ENCODE data around the gene UBE2E2.

The UBE2E2 gene

DNA sequence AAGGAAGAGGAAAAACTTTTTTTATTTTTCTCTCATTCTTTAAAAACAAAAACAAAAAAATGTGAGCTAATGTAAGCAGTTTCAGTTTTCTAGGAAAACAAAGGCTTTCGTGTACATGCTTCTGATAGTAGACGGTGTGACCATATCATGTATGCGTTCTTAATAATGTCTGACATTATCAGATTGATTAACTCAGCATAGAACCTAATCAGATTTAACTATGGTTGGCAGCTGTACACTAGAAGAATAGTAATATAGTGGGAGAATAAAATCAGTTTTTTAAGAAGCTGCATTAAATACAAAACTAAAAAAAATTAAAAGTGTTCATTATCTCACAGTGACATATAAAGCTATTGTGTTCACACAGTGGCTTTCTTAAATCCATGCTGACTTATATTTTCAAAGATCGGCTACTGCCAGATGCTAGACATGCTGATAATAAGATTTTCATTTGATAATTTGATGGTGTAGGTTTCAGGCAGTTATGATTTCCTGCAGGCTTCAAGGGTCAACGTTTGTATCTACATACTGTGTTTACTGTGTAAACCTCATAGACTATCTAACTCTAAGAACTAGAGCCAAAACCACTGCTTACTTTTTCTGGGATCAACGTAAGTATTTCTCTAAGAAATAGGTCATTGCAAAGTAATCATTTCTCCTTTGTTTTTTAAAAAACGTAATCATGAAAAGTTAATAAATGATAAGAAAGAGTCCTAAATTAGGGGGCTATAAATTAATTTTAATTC, 74.0 kb downstream of the UBE2E2 start:
- DNase-seq (ENCODE audit: low read depth in 2 of 2), result no peak

DNA sequence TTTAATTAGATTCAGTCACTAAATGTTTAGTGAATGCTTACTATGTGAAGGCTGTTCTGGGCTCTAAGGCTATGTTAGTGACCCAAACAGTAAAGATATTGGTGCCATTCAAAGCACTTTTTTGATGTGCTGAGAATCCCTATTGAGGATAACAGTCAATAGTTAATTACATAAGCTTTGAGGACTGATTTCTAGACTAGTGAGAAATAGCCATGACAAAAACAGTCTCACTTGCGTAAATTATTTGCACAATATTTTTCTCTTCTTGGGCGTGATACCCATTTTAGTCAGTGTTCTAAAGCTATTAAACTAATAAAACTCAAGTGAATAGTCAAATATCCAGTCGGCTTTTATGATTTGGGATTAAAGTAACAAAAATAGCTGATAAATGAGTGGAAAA, 74.6 kb downstream of the UBE2E2 start:
- DNase-seq (ENCODE audit: low read depth in 2 of 2), result no peak

DNA sequence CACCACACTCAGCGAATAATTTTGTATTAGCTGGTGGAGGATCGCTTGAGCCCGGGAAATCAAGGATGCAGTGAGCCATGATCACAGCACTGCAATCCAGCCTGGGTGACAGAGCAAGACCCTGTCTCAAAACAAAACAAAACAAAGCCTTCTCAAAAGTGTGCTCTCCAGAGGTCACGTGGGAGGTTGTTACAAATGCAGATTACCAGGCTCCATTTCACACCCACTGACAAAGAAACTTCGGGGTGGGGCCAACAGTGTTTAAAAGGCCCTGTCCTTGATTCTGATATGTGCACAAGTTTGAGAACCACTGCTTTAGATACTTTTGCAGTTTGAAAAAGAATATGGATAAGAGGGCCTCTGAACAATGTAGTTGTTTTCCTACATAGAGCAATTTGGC, 80.5 kb downstream of the UBE2E2 start:
- no peak for DNase-seq (ENCODE audit: low read depth in 2 of 2)

DNA sequence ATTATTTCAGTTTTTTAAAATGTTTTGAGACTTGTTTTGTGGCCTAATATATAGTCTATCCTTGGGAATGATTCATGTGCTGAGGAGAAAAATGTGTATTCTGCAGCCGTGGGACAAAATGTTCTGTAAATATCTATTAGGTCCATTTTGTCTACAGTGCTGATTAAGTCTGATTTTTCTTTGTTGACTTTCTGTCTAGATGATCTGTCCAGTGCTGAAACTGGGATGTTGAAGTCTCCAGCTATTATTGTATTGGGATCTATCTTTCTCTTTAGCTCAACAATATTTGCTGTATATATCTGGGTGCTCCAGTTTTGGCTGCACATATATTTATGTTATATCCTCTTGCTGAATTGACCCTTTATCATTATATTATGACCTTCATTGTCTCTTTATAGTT, 85.2 kb downstream of the UBE2E2 start:
- no peak for DNase-seq (ENCODE audit: low read depth in 2 of 2)

DNA sequence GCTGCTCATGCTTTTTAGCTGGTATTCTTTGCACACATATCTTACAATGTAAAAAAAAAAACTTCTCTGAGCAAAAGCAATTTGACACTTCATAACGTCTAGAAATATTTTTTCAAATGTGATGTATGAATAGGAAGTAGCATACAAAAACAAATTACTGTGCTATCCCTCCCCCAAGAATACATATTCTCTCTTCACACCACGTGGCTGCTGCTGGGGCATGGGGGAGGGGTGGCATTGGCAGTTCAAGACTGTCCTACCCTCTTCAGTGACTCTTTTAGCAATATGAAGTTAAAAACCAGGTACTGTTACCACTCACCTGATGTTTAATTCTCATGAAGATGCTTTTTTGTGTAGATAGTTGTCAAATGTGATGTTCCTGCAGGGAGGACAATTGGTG, 85.6 kb downstream of the UBE2E2 start:
- no peak for DNase-seq (ENCODE audit: low read depth in 2 of 2)

DNA sequence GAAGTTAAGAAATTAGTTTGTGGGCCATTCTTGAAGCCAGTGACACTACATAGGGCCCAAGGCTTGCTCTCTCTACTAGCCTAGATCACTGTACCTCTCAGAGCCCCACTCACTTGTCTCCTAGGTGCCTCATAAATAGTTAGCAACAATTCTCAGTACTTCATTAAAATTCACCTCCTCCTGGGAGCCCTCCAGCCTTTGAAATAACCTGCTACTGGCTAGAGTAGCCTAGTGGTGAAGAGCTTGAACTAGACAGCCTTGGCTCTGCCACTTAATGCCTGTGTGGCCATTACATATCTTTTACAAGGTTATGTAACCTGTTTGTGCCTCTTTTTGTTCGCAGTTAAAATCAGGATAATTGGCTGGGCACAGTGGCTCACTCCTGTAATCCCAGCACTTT, 89.3 kb downstream of the UBE2E2 start:
- DNase-seq (ENCODE audit: low read depth in 2 of 2), result no peak

DNA sequence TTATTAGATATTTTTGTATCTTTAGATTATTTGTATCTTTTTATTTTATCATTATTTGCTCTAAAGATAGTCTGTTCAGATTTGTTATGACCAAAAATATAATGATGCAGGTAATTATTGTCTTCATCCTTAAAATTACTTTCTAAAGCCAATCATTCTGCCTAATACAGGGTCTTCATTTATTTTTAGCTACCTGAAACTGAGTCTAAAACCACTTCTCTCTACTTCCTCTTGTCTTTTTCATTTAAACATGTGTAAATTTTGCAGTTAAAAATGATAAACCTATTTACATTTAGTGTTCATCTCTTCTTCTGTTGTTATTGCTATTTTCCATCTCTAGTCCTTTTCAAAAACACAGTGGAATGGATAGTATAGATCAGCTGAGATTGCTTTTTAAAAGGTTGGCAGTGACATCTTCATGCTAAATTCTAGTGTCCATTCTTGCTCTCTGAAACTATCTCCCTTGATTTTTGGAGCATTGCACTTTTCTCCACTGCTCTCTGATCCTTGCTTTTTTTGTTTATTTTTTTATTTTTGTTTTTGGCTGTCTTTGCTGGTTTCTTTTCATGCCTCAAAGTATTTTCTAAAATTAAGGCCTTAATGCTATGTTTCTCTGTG, 91.8 kb downstream of the UBE2E2 start:
- DNase-seq (ENCODE audit: low read depth in 2 of 2), result no peak

DNA sequence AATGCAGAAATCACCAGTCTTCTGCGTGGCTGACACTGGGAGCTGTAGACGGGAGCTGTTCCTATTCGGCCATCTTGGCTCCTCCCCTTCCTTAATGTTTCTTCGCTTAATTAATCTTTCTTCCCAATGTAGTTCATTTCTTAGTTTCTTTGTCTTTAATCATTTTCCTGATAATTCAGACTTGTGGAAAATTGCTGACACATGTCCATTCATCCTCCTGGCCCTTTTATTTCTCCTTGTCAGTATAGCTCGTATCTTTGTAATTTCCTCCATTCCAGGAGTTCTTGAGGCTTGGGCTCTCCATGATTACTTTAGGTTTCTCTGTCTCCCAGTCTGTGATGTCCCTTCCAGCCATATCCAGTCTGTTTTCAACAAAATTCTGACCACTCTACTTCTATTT, 98.7 kb downstream of the UBE2E2 start:
- no peak for DNase-seq (ENCODE audit: low read depth in 2 of 2)

DNA sequence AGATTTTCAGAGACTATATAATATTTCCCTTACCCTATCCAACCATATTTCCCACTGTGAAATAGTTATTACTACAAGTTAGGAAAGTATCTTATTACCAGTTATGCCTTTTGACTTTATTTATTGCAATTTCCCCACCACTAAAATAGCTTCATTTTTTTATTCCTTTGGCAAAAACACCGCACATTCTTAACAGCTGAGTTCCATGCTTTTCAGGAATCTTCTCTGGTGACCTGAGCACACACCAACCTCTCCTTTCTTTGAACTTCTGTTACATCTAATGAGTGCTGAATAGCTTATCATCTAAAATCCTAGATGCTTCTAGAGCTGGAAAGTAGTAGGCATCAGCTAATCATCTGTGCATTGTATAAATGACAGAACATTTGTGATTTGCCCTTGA, 99.1 kb downstream of the UBE2E2 start:
- no peak for DNase-seq (ENCODE audit: low read depth in 2 of 2)

DNA sequence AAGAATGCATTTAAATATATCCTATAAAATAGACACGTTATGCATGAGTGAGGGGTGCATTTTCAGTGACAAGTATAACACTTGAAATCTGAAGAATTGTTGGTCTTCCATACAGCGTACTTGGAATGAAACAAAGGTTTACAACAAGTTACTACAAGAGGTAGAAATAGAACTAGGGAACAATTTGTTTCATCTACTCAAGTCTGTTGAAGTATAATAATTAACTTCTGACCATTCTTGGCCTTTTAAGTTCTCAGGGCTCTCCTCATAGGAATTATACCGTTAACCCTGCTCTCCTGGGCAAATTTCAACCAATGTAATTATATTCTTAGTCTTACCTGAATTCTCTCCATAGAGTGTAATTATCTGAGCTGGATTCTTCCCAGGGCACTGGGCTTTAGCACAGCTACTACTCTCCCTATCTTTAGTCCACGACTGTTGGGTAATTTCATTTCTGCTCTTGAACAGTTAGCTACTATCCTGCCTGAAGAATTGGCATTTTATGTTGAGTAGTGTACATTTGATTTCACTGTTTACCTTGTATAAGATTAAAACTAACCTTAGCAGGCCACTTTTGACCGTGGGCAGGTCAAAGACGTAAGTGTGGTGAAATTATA, 100.6 kb downstream of the UBE2E2 start:
- no peak for DNase-seq (ENCODE audit: low read depth in 2 of 2)

DNA sequence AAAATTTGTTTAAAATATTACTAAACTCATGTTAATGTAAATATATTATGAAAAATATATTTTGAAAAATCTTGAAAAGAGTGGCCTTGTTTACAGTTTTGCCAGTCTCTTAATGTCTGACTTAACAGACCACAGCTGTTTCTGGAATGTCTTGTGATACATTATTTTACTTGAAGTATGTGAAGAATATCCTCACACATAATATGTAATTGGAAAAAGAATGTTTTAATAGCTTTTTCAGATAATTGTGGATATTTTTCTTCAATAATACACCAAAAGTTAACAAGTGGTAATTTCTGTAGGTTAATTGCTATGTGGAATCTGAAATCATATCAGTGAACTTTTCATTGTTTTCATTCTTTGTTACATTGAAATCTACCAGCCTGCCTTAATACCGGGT, 101.3 kb downstream of the UBE2E2 start:
- DNase-seq (ENCODE audit: low read depth in 2 of 2), result no peak

DNA sequence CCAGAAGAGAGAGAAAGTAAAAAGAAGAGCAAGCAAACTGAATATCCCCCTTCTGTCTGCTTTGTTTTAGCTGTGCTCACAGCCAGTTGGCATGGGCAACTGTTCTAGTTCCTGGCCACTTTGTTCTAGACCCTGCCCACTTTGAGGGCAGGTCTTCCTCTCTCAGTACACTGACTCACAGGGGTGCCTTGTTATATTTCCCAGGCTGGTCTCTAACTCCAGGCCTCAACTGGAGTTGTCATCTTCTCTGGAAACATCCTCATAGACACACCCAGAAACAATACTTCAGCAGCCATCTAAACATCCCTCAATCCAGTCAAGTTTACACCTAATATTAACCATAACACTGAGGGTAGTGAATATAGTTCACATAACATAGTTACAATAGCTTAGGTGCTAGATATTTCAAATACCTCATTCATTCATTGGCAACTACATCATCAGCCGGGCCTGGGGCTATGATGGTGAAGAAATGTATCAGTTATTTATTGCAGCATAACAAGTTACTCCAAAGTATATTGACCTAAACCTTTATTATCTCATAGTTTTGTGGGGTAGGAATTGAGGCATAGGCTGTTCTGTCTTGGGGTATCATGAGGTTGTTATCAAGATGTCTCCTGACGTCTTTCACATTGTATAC, 106.0 kb downstream of the UBE2E2 start:
- no peak for DNase-seq (ENCODE audit: low read depth in 2 of 2)

DNA sequence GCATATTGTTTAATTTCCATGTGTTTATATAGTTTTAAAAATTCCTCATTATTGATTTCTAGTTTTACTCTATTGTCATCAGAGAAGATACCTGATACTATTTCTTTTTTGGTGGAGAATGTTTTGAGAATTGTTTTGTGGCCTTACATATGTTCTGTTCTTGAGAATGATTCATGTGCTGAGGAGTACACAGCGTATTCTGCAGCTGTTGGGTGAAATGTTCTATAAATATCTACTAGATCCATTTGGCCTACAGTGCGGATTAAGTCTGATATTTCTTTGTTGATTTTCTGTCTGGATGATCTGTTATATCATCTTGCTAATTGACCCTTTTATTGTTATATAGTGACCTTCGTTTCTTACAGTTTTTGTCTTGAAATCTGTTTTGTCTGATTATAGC, 109.7 kb downstream of the UBE2E2 start:
- DNase-seq (ENCODE audit: low read depth in 2 of 2), result no peak

DNA sequence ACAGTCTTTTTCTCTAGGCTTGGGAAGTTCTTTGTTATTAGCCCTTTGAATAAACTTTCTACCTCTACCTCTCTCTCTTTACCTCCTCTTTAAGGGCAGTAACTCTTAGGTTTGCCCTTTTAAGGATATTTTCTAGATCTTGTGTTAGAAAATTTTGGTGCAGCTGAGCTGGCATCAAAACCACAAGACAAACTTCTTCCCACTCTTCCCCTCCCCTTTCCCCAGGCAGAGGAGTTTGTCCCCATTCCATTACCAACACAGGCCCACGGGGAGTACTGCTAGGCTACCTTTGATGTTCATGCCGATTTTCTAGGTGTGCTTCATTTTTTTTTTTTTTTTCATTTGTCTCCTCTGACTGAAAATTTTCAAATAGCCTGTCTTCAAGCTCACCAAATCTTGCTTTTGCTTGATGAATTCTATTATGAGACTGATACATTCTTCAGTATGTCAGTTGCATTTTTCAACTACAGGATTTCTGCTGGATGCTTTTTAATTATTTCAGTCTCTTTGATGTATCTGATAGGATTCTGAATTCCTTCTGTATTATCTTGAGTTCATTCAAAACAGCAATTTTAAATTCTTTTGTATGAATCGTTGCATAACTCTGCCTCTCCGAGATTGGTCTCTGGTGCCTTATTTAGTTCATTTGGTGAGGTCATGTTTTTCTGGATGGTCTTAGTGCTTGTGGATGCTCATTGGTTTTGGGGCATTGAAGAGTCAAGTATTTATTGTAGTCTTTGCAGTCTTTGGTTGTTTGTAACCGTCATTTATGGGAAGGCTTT, 112.0 kb downstream of the UBE2E2 start:
- DNase-seq (ENCODE audit: low read depth in 2 of 2), result no peak

DNA sequence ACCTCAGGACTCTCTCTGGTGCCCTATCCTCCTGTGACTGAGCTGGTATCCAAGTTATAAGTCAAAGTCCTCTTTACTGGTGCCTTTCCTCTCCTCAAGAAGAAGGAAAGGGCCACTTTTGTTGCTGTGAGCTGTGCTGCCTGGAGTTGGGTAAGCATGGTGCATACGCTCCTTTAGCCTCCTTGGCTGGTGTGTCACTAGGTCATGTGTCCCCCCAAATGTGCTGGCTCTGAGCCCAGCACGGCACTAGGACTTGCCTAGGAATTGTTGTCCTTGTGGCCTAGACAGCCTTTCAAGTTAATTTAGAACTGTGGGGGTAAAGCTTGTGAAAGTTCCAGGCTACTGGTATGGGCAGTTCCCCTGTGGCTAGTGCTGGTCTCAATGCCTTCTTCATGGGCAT, 113.8 kb downstream of the UBE2E2 start:
- DNase-seq (ENCODE audit: low read depth in 2 of 2), result no peak

DNA sequence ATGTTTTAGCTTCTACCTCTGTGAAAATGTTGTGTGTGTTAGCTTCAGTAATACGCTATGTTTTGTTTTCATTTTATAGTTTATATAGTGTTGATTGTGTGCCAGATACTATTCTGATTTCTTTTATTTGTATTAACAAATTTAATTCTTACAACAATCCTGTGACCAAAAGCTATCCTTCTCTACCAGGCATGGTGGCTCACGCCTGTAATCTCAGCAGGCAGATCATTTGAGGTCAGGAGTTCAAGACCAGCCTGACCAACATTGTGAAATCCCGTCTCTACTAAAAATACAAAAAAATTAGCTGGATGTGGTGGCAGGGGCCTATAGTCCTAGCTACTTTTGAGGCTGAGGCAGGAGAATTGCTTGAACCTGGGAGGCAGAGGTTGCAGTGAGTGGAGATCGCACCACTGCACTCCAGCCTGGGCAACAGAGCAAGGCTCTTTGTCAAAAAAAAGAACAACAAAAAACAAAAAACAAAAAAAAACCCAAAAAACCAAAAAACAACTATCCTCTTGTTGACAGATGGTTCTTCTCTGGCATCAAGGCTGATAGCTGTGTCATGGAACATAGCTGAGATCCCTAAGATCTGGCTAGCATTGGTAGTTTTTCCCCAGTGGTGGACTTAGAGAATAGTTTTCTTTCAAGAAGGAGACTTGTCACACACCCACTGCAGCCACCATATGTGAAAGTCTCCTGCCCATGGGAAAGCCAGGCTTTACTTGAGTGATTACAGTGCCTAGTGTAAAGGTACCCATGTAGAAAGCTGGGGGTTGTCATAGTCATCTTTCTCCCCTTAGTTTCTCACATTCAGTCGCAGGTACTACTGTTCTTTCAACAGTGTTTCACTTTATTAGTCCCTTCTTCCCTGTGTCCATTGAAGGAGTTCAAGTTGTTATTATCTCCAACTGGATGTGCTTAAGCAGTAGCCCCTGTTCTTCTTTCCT, 116.5 kb downstream of the UBE2E2 start:
- no peak for DNase-seq (ENCODE audit: low read depth in 2 of 2)

DNA sequence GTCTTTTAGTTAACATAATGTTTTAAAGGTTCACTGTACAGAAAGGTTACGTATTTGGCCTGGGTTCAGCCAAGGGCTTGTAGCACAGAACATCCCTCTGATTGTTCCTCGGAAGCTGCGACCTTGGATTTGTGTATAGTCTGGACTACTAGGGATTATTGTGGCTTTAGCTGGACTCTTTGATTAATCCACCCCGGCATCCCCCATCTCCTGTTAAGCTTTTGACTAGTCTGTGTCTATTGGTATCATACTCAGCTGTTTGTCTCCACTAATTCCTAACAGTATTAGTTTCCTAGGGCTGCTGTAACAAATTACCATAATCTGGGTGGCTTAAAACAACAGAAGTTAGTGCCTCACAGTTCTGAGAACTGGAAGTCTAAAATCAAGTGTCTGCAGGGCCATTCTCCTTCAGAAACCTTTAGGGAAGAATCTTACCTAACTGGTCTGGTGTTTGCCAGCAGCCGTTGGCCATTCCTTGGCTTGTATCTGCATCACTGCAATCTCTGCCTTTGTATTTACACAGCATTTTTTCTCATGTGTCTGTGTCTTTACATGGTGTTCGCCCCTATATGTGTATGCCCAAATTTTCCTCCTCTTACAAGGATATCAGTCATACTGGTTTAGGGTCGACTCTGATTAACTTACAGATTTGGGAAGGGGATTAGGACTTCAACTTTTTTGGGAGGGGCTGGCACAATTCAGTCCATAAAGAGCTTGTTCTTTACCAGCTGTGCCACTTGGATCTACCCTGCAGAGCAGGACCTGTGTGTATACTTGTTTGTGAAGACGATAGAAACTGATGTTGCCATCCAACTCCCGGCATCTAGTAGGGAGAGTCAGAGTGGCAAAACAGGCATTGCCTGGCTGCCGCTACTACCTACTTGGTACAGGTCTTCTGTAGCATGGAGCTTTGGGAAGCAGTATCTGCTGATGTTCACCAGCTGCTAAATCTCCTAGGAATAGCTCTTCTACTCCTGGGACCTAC, 117.8 kb downstream of the UBE2E2 start:
- DNase-seq (ENCODE audit: low read depth in 2 of 2), result no peak

DNA sequence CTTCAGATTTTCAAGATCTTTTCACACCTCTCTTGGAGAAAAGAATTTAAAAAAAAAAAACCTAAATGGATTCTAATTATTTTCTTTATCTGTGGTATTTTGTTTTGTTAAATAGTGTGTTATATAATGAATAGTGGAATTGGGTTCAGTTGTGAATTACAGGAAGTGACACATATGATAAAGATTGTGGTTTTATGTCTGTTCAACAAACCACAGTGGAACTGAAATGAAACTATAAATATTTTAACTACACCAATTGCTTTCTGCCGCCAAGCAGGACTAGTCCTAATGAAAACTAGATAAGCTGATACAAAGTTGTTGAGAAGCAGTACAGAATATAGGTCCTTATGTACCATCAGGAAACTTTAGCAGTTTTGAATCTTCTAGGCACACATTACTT, 121.6 kb downstream of the UBE2E2 start:
- DNase-seq (ENCODE audit: low read depth in 2 of 2), result no peak

DNA sequence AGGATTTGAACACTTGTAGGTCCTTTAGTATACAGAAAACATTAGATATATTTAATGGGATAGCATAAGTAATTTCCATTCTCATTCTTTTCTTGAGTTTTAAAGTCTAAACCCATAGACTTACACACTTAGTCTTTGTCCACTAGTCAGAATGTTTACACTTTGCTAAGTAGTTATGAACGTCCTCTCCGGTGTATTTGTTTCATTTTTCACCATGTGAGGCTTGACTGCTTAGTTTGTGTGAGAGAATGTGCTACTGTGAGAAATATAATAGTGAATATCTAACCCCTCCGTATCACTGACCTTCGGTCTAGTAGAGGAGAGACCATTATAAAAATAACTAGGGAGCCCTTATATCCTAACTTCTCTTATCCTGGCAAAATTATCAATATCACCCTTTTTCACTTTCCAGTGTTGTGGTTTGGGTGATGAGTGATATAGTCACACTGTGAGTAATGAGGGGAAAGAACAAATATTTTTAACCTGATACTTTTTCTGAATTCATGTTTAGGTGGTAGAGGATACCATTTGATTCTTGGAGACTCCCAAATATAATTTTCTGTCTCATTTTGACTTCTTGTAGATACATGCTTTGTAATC, 122.4 kb downstream of the UBE2E2 start:
- no peak for DNase-seq (ENCODE audit: low read depth in 2 of 2)

Measured in stimulated activated CD4-positive, alpha-beta T cell treated with anti-CD3 and anti-CD28 coated beads, Interleukin-15, amount 100 ng/mL, for 48 hours (primary cell).